Measurements from ENCODE around the gene GPR18.

Gene GPR18

GRCh38 chr13:99290894-99291293, 32.7 kb upstream of the GPR18 start:
- no peak for DNase-seq (ENCODE audit: low read depth)

GRCh38 chr13:99289674-99290337, 31.6 kb upstream of the GPR18 start:
- DNase-seq (ENCODE audit: low read depth) = no peak

- DNase-seq (ENCODE audit: low read depth) = no peak
Measured at GRCh38 chr13:99289271-99289670, 31.1 kb upstream of the GPR18 start.

GRCh38 chr13:99288089-99288488, 29.9 kb upstream of the GPR18 start:
- DNase-seq (ENCODE audit: low read depth) = no peak

- DNase-seq (ENCODE audit: low read depth) = no peak
Measured at GRCh38 chr13:99287551-99287950, 29.4 kb upstream of the GPR18 start.

GRCh38 chr13:99285432-99286182, 27.4 kb upstream of the GPR18 start:
- no peak for DNase-seq (ENCODE audit: low read depth)

- no peak for DNase-seq (ENCODE audit: low read depth)
Measured at GRCh38 chr13:99282264-99283231, 24.4 kb upstream of the GPR18 start.

GRCh38 chr13:99281811-99282263, 23.7 kb upstream of the GPR18 start:
- DNase-seq (ENCODE audit: low read depth) = peak; percentile 37

GRCh38 chr13:99280166-99280565, 22.0 kb upstream of the GPR18 start:
- no peak for DNase-seq (ENCODE audit: low read depth)

- DNase-seq (ENCODE audit: low read depth) = no peak
Measured at GRCh38 chr13:99279637-99280036, 21.5 kb upstream of the GPR18 start.

- DNase-seq (ENCODE audit: low read depth) = no peak
Measured at GRCh38 chr13:99278843-99279242, 20.7 kb upstream of the GPR18 start.

GRCh38 chr13:99278200-99278599, 20.0 kb upstream of the GPR18 start:
- DNase-seq (ENCODE audit: low read depth) = no peak

GRCh38 chr13:99277629-99278028, 19.4 kb upstream of the GPR18 start:
- DNase-seq (ENCODE audit: low read depth) = no peak

- DNase-seq (ENCODE audit: low read depth) = no peak
Measured at GRCh38 chr13:99276706-99277105, 18.5 kb upstream of the GPR18 start.

- DNase-seq (ENCODE audit: low read depth) = peak; percentile 33
Measured at GRCh38 chr13:99275093-99275469, 16.9 kb upstream of the GPR18 start.

- no peak for DNase-seq (ENCODE audit: low read depth)
Measured at GRCh38 chr13:99273128-99273527, 14.9 kb upstream of the GPR18 start.

- DNase-seq (ENCODE audit: low read depth) = no peak
Measured at GRCh38 chr13:99272481-99272880, 14.3 kb upstream of the GPR18 start.

GRCh38 chr13:99271249-99271648, 13.1 kb upstream of the GPR18 start:
- DNase-seq (ENCODE audit: low read depth) = no peak

GRCh38 chr13:99270518-99270917, 12.3 kb upstream of the GPR18 start:
- no peak for DNase-seq (ENCODE audit: low read depth)

GRCh38 chr13:99269627-99270241, 11.6 kb upstream of the GPR18 start:
- DNase-seq (ENCODE audit: low read depth) = no peak

- no peak for DNase-seq (ENCODE audit: low read depth)
Measured at GRCh38 chr13:99268822-99269221, 10.6 kb upstream of the GPR18 start.

- DNase-seq (ENCODE audit: low read depth) = no peak
Measured at GRCh38 chr13:99267927-99268326, 9.7 kb upstream of the GPR18 start.

Data from T-helper 22 cell (primary cell).